ENCODE measurements around the gene GUK1.

DNA sequence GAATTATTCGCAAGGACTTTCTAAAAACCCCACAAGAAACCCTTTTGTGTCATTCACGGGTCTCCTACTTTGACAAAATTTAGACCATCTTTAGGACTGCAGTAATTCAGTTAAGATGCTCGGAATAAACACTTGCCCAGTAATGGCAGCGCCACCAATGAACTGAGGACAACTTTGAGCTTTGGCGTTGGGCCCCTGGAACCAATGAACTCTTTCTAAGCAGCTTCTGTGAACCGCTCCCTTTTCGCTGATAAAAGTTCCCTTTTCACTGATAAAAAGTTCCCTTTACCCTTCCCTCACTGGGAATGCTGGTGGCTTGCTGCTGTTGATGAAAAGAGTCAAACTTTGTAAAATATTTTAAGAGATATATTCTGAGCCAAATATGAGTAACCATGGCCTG is 29.5 kb upstream of the GUK1 start:
- TF ChIP-seq SUZ12 (IDR thresholded peaks at IDR 0.05; ENCODE audit: extremely low read depth, insufficient read depth, insufficient read length) (no peak), ZNF274 (IDR thresholded peaks at IDR 0.05; ENCODE audit: low read depth, low read length) (no peak), YY1 (IDR thresholded peaks at IDR 0.05; ENCODE audit: insufficient read depth, insufficient read length) (no peak)
